Right atrium auricular region (tissue), 2 donors: Measurements from ENCODE around the gene TMEM150A. TPM values are rescaled to one million over a fixed set of nuclear protein-coding genes. Genes with fewer than 3 reads are reported as not detected.
"Not testable (repeated sequence)": the region's sequence is repeated elsewhere in the genome, so short reads cannot be mapped to it uniquely, and the experiment has no call there.

ENCODE experiments used
- DNase-seq: peaks from one replicate; pipeline ENCODE4 v3.0.0-alpha.2; 2019; ENCODE audit warnings: low spot score
- H3K27ac ChIP-seq, 2 donors: fragments of 200-600 bp; sonication (generic); 1 replicate in 1 of 2; 2 replicates in 1 of 2; pipeline ENCODE4 v1.5.1; 2016 to 2019
- H3K27me3 ChIP-seq, 2 donors: fragments of 200-600 bp; sonication (generic); one replicate each; pipeline versions ENCODE4 v1.5.1 to v1.6.0; 2017 to 2019
- H3K36me3 ChIP-seq: fragments of 200-600 bp; sonication (generic); one replicate; pipeline ENCODE4 v1.5.1; 2016
- H3K4me1 ChIP-seq, 2 donors: fragments of 200-600 bp; sonication (generic); one replicate each; pipeline versions ENCODE4 v1.5.1 to v1.6.0; 2017 to 2019
- H3K4me3 ChIP-seq, 2 donors: fragments of 200-600 bp; sonication (generic); 1 replicate in 1 of 2; 2 replicates in 1 of 2; pipeline ENCODE4 v1.5.1; 2017 to 2019; ENCODE audit warnings: mild to moderate bottlenecking in 1 of 2, moderate library complexity in 1 of 2
- H3K9me3 ChIP-seq, 2 donors: fragments of 200-600 bp; sonication (generic); one replicate each; pipeline ENCODE4 v1.5.1; 2019
- CTCF ChIP-seq, 2 donors: fragments of 200-600 bp; sonication (generic); IDR thresholded peaks; one replicate each; pipeline ENCODE4 v1.5.1; 2019; ENCODE audit warnings: antibody characterized with exemption in 2 of 2
- total RNA-seq, 2 donors: library from RNA; depleted of rRNA; stranded (reverse); fragments of >200 nt; gene quantifications; one replicate each; pipeline ENCODE4 v1.1.0, GENCODE V29; 2016

TMEM150A gene
- total RNA-seq, 2 donors from 2014 or later, result 15.8 to 21.7 TPM

- no peaks in the 10 kb centered on the region for H3K9me3 ChIP-seq
- no peak overlapping the region for H3K4me3 ChIP-seq
- H3K36me3 ChIP-seq, result peaks cover 94% of the 10 kb centered on the region
- H3K27me3 ChIP-seq, result no peaks in the 10 kb centered on the region
- H3K27ac ChIP-seq, result no peak overlapping the region
- H3K4me1 ChIP-seq, result peaks cover 0 to 5% of the 10 kb centered on the region in 2 donors
- no peak for TF ChIP-seq CTCF (IDR thresholded peaks at IDR 0.05)
- DNase-seq, result no peak
Measured at GRCh38 chr2:85635011-85635410, 32.5 kb upstream of the TMEM150A start.

GRCh38 chr2:85631316-85631715 is 28.8 kb upstream of the TMEM150A start:
- Histone ChIP-seq H3K4me1 (peaks cover 0 to 5% of the 10 kb centered on the region in 2 donors), H3K9me3 (no peaks in the 10 kb centered on the region), H3K4me3 (no peak overlapping the region), H3K27me3 (no peaks in the 10 kb centered on the region), H3K27ac (no peak overlapping the region), H3K36me3 (peaks cover 94% of the 10 kb centered on the region)
- TF ChIP-seq CTCF (IDR thresholded peaks at IDR 0.05), result no peak
- no peak for DNase-seq

- Histone ChIP-seq H3K4me1 (peaks cover 0 to 2% of the 10 kb centered on the region in 2 donors), H3K4me3 (no peak overlapping the region), H3K36me3 (peaks cover 99% of the 10 kb centered on the region), H3K9me3 (no peaks in the 10 kb centered on the region), H3K27me3 (no peaks in the 10 kb centered on the region), H3K27ac (no peak overlapping the region)
- TF ChIP-seq CTCF (IDR thresholded peaks at IDR 0.05), result no peak
- no peak for DNase-seq
Measured at GRCh38 chr2:85628658-85629057, 26.2 kb upstream of the TMEM150A start.

GRCh38 chr2:85623991-85624390 is 21.5 kb upstream of the TMEM150A start:
- DNase-seq, result no peak
- H3K9me3 ChIP-seq, result no peaks in the 10 kb centered on the region
- H3K27me3 ChIP-seq, result no peaks in the 10 kb centered on the region
- no peak overlapping the region for H3K27ac ChIP-seq
- no peak overlapping the region for H3K4me3 ChIP-seq
- peaks cover 0 to 4% of the 10 kb centered on the region in 2 donors for H3K4me1 ChIP-seq
- no peak for TF ChIP-seq CTCF (IDR thresholded peaks at IDR 0.05)
- H3K36me3 ChIP-seq, result peaks cover 89% of the 10 kb centered on the region

- no peak for TF ChIP-seq CTCF (IDR thresholded peaks at IDR 0.05)
- Histone ChIP-seq H3K36me3 (peaks cover 62% of the 10 kb centered on the region), H3K27me3 (no peaks in the 10 kb centered on the region), H3K4me3 (no peak overlapping the region), H3K27ac (no peak overlapping the region), H3K9me3 (no peaks in the 10 kb centered on the region), H3K4me1 (peaks cover 0 to 29% of the 10 kb centered on the region in 2 donors)
- DNase-seq, result no peak
Measured at GRCh38 chr2:85621338-85621737, 18.8 kb upstream of the TMEM150A start.

GRCh38 chr2:85619617-85620016 is 17.1 kb upstream of the TMEM150A start:
- no peak overlapping the region for H3K4me3 ChIP-seq
- H3K36me3 ChIP-seq, result peaks cover 45% of the 10 kb centered on the region
- H3K27ac ChIP-seq, result no peak overlapping the region
- H3K4me1 ChIP-seq, result peaks cover 0 to 29% of the 10 kb centered on the region in 2 donors
- DNase-seq, result no peak
- H3K9me3 ChIP-seq, result no peaks in the 10 kb centered on the region
- H3K27me3 ChIP-seq, result no peaks in the 10 kb centered on the region
- TF ChIP-seq CTCF (IDR thresholded peaks at IDR 0.05), result no peak

GRCh38 chr2:85617723-85618122 is 15.2 kb upstream of the TMEM150A start:
- H3K4me3 ChIP-seq, result not testable (repeated sequence)
- peaks cover 0 to 25% of the 10 kb centered on the region in 2 donors for H3K4me1 ChIP-seq

More at GRCh38 chr2:85617723-85618122, 15.2 kb upstream of the TMEM150A start:
- H3K9me3 ChIP-seq, H3K27me3 ChIP-seq, H3K27ac ChIP-seq, DNase-seq: not testable (repeated sequence)
- H3K36me3 ChIP-seq, result peaks cover 27% of the 10 kb centered on the region
